A549 treated with CpdA at 1 μM for 4 hours (cell line): ENCODE measurements around the gene AVPR1B. TPM values are rescaled to one million over a fixed set of nuclear protein-coding genes. Genes with fewer than 3 reads are reported as not detected.

Source experiments
- total RNA-seq: library from RNA; stranded (reverse); fragments of 200-300 nt; extraction: Qiagen RNA extraction; gene quantifications from 5 replicates; pipeline ENCODE4 v1.2.3, GENCODE V29; 2022; ENCODE audit warnings: low read depth

The AVPR1B gene, protein sequence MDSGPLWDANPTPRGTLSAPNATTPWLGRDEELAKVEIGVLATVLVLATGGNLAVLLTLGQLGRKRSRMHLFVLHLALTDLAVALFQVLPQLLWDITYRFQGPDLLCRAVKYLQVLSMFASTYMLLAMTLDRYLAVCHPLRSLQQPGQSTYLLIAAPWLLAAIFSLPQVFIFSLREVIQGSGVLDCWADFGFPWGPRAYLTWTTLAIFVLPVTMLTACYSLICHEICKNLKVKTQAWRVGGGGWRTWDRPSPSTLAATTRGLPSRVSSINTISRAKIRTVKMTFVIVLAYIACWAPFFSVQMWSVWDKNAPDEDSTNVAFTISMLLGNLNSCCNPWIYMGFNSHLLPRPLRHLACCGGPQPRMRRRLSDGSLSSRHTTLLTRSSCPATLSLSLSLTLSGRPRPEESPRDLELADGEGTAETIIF
- not detected in 5 replicates for total RNA-seq

DNA sequence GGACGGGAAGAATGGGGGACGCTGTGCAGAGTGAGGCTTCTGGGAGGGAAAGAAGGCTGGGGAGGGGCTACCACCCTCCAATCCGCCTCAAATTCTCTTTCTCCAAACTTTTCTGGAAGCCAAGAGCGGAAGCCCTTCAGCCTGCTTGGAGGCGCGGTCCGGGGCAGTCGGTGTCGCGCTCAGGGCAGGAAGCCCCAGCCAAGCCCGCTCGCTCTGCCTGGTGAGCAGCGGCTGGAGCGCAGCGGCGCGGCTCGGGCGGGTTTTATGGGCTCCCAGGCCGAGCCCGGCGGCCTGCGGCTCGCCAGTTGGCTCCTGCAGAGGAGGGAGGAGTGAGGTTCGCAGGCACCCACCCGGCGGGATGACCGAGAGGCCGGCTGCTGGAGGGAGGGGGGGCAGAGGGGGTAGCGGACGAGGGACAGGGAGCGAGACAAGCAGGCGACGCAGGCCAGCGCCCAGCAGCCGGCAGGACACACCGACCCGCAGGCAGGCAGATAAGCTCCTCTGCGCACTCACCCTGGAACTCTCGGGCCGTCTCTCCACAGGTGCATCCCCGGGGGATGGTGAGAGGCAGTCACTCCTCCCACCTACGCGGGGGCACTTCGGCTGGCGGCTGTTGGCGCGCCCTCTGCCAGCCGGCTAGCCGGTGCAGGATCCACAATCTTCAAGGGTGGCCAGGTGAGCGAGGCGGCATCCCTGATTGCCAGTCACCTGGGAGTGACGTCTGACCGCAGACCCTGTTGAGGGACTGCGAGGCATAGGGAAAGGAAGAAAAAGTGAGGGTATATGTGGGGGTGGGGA lies at the start of gene AVPR1B:
AVPR1B (minus strand) TSS at position 238 of the 798 bp plus-strand sequence. CDS start 498 bp downstream, outside the sequence.

Other genes starting within 250 kb of the AVPR1B start
- gene SLC26A9, start 173.9 kb downstream of the AVPR1B start, total RNA-seq = 0.06 to 0.09 TPM (median 0.06 TPM) in 4 of 5 replicates, not detected in the other
- 1.2 to 2.3 TPM (median 1.5 TPM) in 5 replicates for gene RAB7B, start 114.0 kb downstream of the AVPR1B start, total RNA-seq
- gene CTSE, start 93.5 kb downstream of the AVPR1B start, total RNA-seq = not detected in 5 replicates
- gene RHEX, start 64.2 kb downstream of the AVPR1B start, total RNA-seq = not detected in 5 replicates
- 10.3 to 12.3 TPM (median 12.1 TPM) in 5 replicates for gene FAM72A, start 85.5 kb upstream of the AVPR1B start, total RNA-seq
- gene SRGAP2, start 86.2 kb upstream of the AVPR1B start, total RNA-seq = 20.1 to 27.3 TPM (median 23.3 TPM) in 5 replicates